Occipital lobe (tissue), 2 donors: ENCODE data around the gene NSFL1C. TPM values are rescaled to one million over a fixed set of nuclear protein-coding genes. Genes with fewer than 3 reads are reported as not detected.

Source experiments
- DNase-seq: peaks from one replicate; lab custom pipeline; 2025; lab: John Stamatoyannopoulos, UW
- total RNA-seq: library from RNA; depleted of rRNA; stranded (reverse); fragments of >200 nt; gene quantifications from one replicate; pipeline ENCODE4 v1.2.3, GENCODE V29; 2014

Gene NSFL1C
- total RNA-seq, 1 donor from 2014 or later: 28.9 TPM

GRCh38 chr20:1392693-1393506, 73.7 kb downstream of the NSFL1C start, which contains the start of gene FKBP1A:
TSS of gene FKBP1A (minus strand) at chr20:1393054. CDS start at chr20:1392998, 56 bp downstream.
- peak; percentile 82 for DNase-seq

GRCh38 chr20:1392443-1392692, 74.3 kb downstream of the NSFL1C start:
- DNase-seq: no peak

Other genes starting within 250 kb of the NSFL1C start
- gene RAD21L1, start 240.8 kb downstream of the NSFL1C start, total RNA-seq: not detected
- 23.4 TPM for gene SNPH, start 200.6 kb downstream of the NSFL1C start, total RNA-seq
- 2.0 TPM for gene SDCBP2, start 137.7 kb downstream of the NSFL1C start, total RNA-seq
- gene FKBP1A, start 73.8 kb downstream of the NSFL1C start, total RNA-seq: 79.4 TPM
- gene SIRPB2, start 24.6 kb upstream of the NSFL1C start, total RNA-seq: 0.62 TPM
- gene SIRPD, start 90.9 kb upstream of the NSFL1C start, total RNA-seq: not detected
- 0.47 TPM for gene SIRPB1, start 153.2 kb upstream of the NSFL1C start, total RNA-seq
- not detected for gene SIRPG, start 190.9 kb upstream of the NSFL1C start, total RNA-seq